WTC11 (cell line): ENCODE results near the gene MUC2.

ENCODE experiments used
- ATF3 ChIP-seq: sonication (generic); formaldehyde crosslinking; conservative IDR thresholded peaks from 2 replicates; pipeline ENCODE4 v1.8.1; 2022; ENCODE audit warnings: mild to moderate bottlenecking, missing genetic modification reagents
- CTCF ChIP-seq: fragments of 200-600 bp; IDR thresholded peaks from 2 replicates; pipeline ENCODE4 v1.8.0; 2022; ENCODE audit warnings: antibody characterized with exemption
- ELF4 ChIP-seq: sonication (generic); formaldehyde crosslinking; IDR thresholded peaks from 2 replicates; pipeline ENCODE4 v1.8.1; 2022; ENCODE audit warnings: low read depth, mild to moderate bottlenecking, moderate library complexity, missing genetic modification reagents
- IRF2 ChIP-seq: sonication (generic); formaldehyde crosslinking; IDR thresholded peaks from 2 replicates; pipeline ENCODE4 v1.8.0; 2022; ENCODE audit warnings: low read depth, missing genetic modification reagents, borderline replicate concordance

- TF ChIP-seq ATF3 (CRISPR knock-in tag) (no peak), CTCF (no peak), ELF4 (no peak), IRF2 (no peak)
These were observed 20.2 kb upstream of the MUC2 start for GRCh38 chr11:1054143-1055108.
